GM20431 (cell line): ENCODE data around the gene DACH1.
"Not testable (repeated sequence)": the region's sequence is repeated elsewhere in the genome, so short reads cannot be mapped to it uniquely, and the experiment has no call there.

Source experiments
- in situ Hi-C: fragments of 300-500 bp; cut with MseI, MboI; formaldehyde crosslinking; loops from one replicate; pipeline ENCODE4 v1.15.0; 2020; ENCODE audit warnings: low sequenced_read_pairs; ENCODE audit not compliant: unreplicated experiment

The DACH1 gene

GRCh38 chr13:71786875-71787274 lies 80.1 kb downstream of the DACH1 start:
- in situ Hi-C loops = no loop called here

- in situ Hi-C loops = no loop called here
These were observed 81.6 kb downstream of the DACH1 start for GRCh38 chr13:71785361-71785760.

DNA sequence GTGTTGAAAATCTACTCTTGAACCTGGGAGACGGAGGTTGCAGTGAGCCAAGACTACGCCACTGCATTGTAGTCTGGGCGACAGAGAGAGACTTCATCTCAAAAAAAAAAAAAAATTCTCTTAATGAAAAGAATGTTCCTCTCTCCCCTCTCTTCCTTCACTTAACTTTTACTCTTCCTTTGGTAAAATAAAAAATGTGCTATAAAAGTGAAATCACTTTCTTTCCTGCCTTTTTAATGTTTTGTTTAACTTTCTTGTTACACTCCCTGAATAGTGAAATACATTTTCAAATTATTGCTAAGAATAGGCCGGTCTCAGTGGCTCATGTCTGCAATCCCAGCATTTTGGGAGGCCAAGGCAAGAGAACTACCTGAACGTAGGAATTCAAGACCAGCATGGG lies 86.5 kb downstream of the DACH1 start:
- in situ Hi-C loops = no loop called here

DNA sequence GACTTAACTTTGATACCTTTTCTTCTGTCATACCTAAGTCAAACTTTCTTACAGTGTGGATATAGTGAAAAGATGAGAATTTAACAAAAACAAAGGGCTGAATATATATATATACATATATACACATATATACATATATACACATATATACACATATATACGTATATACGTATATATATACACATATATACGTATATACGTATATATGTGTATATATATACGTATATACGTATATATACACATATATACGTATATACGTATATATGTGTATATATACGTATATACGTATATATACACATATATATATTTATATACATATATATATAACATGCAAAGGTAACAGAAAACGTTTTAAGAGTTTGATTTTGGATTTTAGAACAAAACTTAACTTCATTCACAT lies 88.0 kb downstream of the DACH1 start:
- in situ Hi-C loops = not testable (repeated sequence)

GRCh38 chr13:71775966-71776365 lies 91.0 kb downstream of the DACH1 start:
- in situ Hi-C loops = no loop called here

GRCh38 chr13:71774863-71775262 lies 92.1 kb downstream of the DACH1 start:
- in situ Hi-C loops = no loop called here

DNA sequence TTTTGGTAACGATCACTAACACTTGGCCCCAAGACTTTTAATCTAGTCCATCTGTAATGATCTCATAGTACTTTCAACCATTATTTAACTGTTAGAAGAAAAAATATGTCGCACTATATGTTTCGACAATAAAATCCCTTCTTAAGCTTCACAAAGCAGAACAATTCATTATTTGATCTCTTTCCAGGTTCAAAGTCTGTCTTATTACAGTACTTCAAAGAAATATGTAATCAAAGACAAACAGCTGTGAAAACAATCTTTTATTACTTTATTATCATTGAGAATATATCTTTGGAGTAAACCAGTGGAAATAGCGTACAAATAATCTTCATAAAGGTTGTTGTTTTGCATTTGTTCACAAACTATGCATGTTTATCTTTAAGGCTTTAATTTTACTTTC lies 93.5 kb downstream of the DACH1 start:
- in situ Hi-C loops = no loop called here

- in situ Hi-C loops = no loop called here
These were observed 94.6 kb downstream of the DACH1 start for GRCh38 chr13:71772361-71772760.

DNA sequence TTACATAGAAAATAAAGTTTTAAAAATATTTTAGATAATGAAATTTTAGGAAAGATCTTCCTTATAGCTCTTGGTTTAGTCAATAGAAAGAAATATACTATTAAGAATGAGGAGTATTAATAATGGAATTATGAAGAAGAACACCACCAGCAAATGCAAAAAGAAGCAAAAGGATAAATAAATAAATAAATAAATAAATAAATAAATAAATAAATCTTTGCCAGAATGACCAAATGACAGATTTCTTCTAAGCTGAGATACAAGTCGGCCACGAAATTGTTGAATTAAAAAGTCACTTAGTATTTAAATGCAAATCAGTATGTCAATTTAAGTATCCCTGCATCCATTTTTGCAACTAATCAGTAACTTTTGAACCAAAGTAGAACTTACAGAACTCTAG lies 95.9 kb downstream of the DACH1 start:
- in situ Hi-C loops = no loop called here

DNA sequence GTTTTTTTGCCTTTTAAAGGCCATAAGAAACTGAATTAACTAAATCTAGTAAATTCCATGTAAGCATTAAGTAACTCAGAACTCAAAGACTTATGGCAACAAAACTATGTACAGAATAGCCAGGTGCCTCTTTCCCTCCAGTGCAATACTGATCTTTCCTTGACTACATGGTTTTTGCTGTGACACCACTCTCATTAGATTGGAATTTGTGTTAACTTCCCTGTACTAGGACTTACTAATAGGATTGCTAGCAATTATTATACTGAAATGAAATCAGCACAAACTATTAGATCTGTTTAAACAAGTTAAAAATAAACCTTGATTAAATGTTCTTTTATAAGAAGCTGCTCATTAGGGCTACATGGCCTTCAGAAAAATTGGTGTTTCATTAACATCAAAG lies 96.3 kb downstream of the DACH1 start:
- in situ Hi-C loops = no loop called here

DNA sequence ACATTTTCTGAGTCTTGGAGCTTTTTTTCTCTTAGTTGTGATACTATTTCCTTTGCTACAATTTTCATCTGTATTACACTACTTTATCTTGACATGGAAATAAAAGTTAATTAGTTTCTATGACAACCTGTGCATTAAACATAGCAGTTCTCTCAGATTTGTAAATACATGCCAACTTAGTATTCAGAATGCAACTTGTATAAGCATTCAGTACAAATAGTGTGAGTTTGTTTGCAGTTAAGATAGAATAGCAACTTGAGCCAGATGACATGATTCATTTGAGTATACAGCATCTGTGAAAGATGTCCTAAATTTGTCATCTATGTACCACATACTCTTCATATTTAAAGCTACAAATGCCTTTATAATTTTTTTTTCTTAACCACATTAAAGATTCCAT lies 98.1 kb downstream of the DACH1 start:
- in situ Hi-C loops = no loop called here

DNA sequence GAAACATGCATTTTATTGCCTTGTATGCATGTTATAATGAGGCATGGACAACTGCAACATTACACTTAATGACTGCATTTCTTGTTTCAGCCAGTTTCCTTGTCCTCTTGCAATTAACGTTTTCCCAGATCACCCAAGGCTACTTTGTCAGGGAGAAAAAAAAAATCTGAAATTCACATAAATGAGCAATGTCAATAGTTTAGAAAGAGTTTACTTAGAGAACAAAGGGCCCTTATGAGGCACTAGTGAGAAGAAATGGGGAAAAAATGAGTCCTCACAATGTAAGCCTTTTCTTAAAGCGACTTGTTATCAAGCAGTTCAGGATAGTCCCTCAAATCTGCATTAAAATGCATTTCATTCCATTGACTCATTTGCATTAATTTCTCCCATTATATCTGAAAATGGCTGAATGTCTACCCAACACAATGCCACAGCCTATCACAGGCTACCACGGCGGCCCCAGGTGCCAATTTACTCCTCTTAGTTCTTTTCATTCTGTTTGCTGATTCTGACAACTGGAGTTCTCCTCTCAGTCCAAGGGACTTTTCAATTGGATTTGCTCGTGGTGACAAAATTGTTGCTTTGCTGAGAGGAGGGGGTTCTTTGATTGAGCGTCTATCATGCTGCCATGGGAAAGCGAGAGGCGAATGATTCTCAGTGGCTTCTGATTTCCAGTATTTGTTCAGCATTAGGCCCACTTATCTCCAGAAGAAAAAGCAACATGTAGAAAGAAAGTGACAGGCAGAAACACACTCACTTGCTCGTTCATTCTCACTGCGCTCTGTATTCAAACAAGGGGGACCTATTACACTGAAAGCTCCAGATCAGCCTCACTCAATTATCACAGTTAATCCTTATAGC lies 107.1 kb downstream of the DACH1 start:
- in situ Hi-C loops = no loop called here

DNA sequence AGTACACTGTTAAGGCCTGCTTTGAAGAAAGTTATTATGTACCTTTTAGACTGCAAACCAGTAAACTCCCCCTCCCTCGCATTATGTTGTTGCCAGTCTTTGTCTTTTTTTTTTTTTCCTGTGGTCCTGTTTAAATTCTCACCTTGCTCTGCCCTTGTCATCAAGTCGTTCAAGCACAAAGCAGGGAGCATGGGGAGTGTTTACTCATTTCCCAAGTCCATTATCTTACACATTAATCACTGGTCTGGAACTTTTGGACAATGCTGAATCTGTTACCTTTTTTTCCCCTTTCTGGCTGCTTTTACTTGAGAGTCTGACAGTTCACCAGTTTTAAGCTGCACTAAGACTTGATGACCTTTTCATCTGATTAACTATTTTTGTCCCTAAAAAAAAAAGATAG lies 108.2 kb downstream of the DACH1 start:
- in situ Hi-C loops = no loop called here

DNA sequence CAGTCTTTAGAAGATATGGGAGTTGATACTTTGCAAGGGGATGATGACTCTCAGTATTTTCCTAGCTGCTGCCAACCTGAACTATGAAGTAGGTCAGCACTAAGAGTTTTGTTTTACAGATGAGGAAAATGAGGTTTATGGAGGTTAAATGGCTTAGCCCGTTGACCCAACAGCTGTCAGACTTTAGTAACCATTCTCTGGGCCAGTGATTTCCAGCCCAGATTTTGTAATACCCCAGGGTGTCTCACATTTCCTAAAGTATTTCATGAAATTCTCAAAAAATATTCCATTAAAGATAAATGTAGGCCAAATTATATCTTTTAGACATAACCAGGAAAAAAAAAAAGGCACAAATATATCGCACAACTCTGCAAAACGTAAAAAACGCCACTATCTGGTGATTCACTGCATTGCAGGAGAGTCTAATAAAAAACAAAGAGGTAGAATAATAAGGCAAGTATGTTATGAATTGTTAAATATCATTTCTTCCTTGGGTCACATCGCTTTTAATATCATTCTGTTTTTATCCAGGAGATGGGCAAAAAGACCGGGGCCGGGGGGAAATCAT lies 112.5 kb downstream of the DACH1 start:
- in situ Hi-C loops = no loop called here

GRCh38 chr13:71752775-71753513 lies 114.1 kb downstream of the DACH1 start:
- in situ Hi-C loops = no loop called here

DNA sequence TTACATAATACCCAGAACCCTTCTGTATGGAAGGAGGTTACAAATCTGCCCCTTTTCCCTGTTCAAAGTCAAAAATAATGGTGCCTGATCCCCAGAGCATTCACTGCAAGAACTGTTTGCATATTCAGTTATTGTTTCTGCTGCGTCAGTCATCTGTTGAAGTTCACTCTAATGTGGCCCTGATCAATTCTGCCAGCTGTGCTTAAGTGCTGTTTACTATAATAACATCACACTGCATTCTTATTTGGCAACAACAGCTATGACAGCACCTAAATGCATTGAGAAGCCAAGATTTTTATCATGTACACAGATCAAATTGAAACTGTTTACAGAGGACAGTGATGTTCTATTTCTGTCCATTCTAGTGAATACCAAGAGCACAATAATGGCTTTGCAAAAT lies 115.9 kb downstream of the DACH1 start:
- in situ Hi-C loops = no loop called here

- in situ Hi-C loops = no loop called here
These were observed 136.7 kb downstream of the DACH1 start for GRCh38 chr13:71730267-71730666.

- in situ Hi-C loops = no loop called here
These were observed 137.6 kb downstream of the DACH1 start for GRCh38 chr13:71729441-71729840.

- in situ Hi-C loops = no loop called here
These were observed 139.3 kb downstream of the DACH1 start for GRCh38 chr13:71727662-71728061.

- in situ Hi-C loops = no loop called here
These were observed 140.0 kb downstream of the DACH1 start for GRCh38 chr13:71727042-71727441.

DNA sequence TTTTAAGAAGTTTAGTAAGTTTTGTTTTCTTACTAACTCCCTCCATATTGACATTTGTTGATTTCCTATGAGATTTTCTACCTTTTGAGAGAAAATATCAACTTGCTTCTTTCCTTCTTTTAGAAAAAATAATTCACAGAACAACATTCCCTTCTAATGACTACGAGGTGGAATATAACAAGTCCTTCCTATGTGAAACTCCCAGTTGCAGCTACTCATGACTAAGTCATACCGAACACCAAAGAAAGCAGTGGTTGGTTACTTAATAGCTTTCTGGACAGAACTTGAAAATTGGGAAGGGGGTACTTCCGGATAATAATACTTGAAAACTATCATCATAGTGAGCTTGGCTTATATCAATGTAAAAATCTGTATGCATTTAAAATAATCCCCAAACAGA lies 144.8 kb downstream of the DACH1 start:
- in situ Hi-C loops = no loop called here
